Endodermal cell (in vitro differentiated cells): ENCODE data around the gene GOLT1A. TPM values are rescaled to one million over a fixed set of nuclear protein-coding genes. Genes with fewer than 3 reads are reported as not detected.

Experiments used
- DNase-seq: peaks from one replicate; pipeline ENCODE4 v3.0.0-alpha.2; 2017
- H3K27ac ChIP-seq: 2 replicates; pipeline ENCODE4 v1.5.1; 2013; ENCODE audit warnings: mild to moderate bottlenecking, low read depth, low read length, moderate library complexity
- H3K27me3 ChIP-seq: 2 replicates; pipeline ENCODE4 v1.6.1; 2013; ENCODE audit warnings: mild to moderate bottlenecking, low read length, moderate library complexity; ENCODE audit not compliant: insufficient read depth, control insufficient read depth, poor library complexity, severe bottlenecking
- H3K36me3 ChIP-seq: 2 replicates; pipeline ENCODE4 v1.7.0; 2013; ENCODE audit warnings: mild to moderate bottlenecking, low read length, moderate library complexity; ENCODE audit not compliant: control insufficient read depth, insufficient read depth
- H3K4me1 ChIP-seq: one replicate; pipeline ENCODE4 v1.7.0; 2013; ENCODE audit warnings: low read length; ENCODE audit not compliant: control insufficient read depth, insufficient read depth
- H3K4me3 ChIP-seq: 2 replicates; pipeline ENCODE4 v1.5.1; 2013; ENCODE audit warnings: mild to moderate bottlenecking, low read length, moderate library complexity
- H3K9ac ChIP-seq: 2 replicates; pipeline ENCODE4 v1.6.1; 2013; ENCODE audit warnings: mild to moderate bottlenecking, low read length, moderate library complexity; ENCODE audit not compliant: poor library complexity, severe bottlenecking; ENCODE audit errors: extremely low read depth
- H3K9me3 ChIP-seq: 2 replicates; pipeline ENCODE4 v1.6.1; 2013; ENCODE audit warnings: mild to moderate bottlenecking, low read length, moderate library complexity; ENCODE audit not compliant: control insufficient read depth
- H3K27ac Mint-ChIP-seq: 2 replicates; pipeline ENCODE4 v1.8.0; 2020; ENCODE audit warnings: mixed read lengths
- H3K27me3 Mint-ChIP-seq: 2 replicates; pipeline ENCODE4 v1.8.0; 2021; ENCODE audit warnings: mild to moderate bottlenecking, mixed read lengths; ENCODE audit not compliant: insufficient read depth
- H3K36me3 Mint-ChIP-seq: 2 replicates; pipeline ENCODE4 v1.8.0; 2020; ENCODE audit warnings: low read depth, mixed read lengths
- H3K4me1 Mint-ChIP-seq: 2 replicates; pipeline ENCODE4 v1.8.0; 2020; ENCODE audit warnings: mixed read lengths
- H3K4me3 Mint-ChIP-seq: 2 replicates; pipeline ENCODE4 v1.8.0; 2020; ENCODE audit warnings: mild to moderate bottlenecking, moderate library complexity, mixed read lengths
- H3K9me3 Mint-ChIP-seq: 2 replicates; pipeline ENCODE4 v1.8.0; 2020; ENCODE audit warnings: mild to moderate bottlenecking, mixed read lengths
- CTCF ChIP-seq: fragments of 200-600 bp; sonication (generic); conservative IDR thresholded peaks from 2 replicates; pipeline ENCODE4 v1.5.0; 2021; ENCODE audit warnings: antibody characterized with exemption, mild to moderate bottlenecking
- WGBS, 2 experiments: methylation state at CpG; one replicate each; pipeline versions ENCODE4 v1.1.5 to v1.1.7; 2013; ENCODE audit warnings: missing lambda C conversion rate in 2 of 2, mixed read lengths in 1 of 2; ENCODE audit not compliant: insufficient coverage in 1 of 2, insufficient read length in 1 of 2; 5-methylcytosine and 5-hydroxymethylcytosine counted together
- total RNA-seq, 2 donors: library from RNA; stranded (reverse); fragmentation: NEBNext Ultra II Directional in 1 of 2; extraction: Animal tissue kit (Norgen Biotek cat#: 25700) in 1 of 2; gene quantifications; 2 replicates in 1 of 2; 3 replicates in 1 of 2; pipeline ENCODE4 v1.2.1, GENCODE V29; 2021

Gene GOLT1A
- total RNA-seq, 2 donors from 2014 or later = 1.8 to 6.2 TPM

GRCh38 chr1:204242920-204243319 is 29.1 kb upstream of the GOLT1A start:
- WGBS, 2 experiments = 94 to 97% methylated on average over 5 to 10 of the region's 10 CpGs
- Histone ChIP-seq H3K27me3 (no peaks in the 10 kb centered on the region), H3K27ac (no peak overlapping the region), H3K36me3 (peaks cover 3% of the 10 kb centered on the region), H3K4me3 (no peak overlapping the region), H3K4me1 (no peaks in the 10 kb centered on the region), H3K9ac (no peak overlapping the region), H3K9me3 (no peaks in the 10 kb centered on the region)
- DNase-seq = peak; percentile 25
- peaks cover 89% of the 10 kb centered on the region for H3K36me3 Mint-ChIP-seq
- H3K4me3 Mint-ChIP-seq = no peak overlapping the region
- no peaks in the 10 kb centered on the region for H3K4me1 Mint-ChIP-seq
- no peak for TF ChIP-seq CTCF
- H3K27me3 Mint-ChIP-seq = no peaks in the 10 kb centered on the region
- H3K9me3 Mint-ChIP-seq = no peaks in the 10 kb centered on the region
- H3K27ac Mint-ChIP-seq = no peak overlapping the region

GRCh38 chr1:204241914-204242313 is 28.1 kb upstream of the GOLT1A start:
- Histone ChIP-seq H3K27ac (no peak overlapping the region), H3K27me3 (no peaks in the 10 kb centered on the region), H3K9ac (no peak overlapping the region), H3K9me3 (no peaks in the 10 kb centered on the region), H3K4me3 (no peak overlapping the region), H3K36me3 (peaks cover 3% of the 10 kb centered on the region), H3K4me1 (no peaks in the 10 kb centered on the region)
- TF ChIP-seq CTCF = no peak
- Mint-ChIP-seq H3K4me1 (no peaks in the 10 kb centered on the region), H3K4me3 (no peak overlapping the region), H3K27me3 (no peaks in the 10 kb centered on the region), H3K9me3 (no peaks in the 10 kb centered on the region), H3K36me3 (peaks cover 89% of the 10 kb centered on the region), H3K27ac (no peak overlapping the region)
- WGBS, 2 experiments = 91 to 92% methylated on average over 3 to 5 of the region's 5 CpGs
- DNase-seq = peak; percentile 19

- Mint-ChIP-seq H3K4me3 (no peak overlapping the region), H3K36me3 (peaks cover 89% of the 10 kb centered on the region), H3K27ac (no peak overlapping the region), H3K9me3 (peaks cover 8% of the 10 kb centered on the region), H3K4me1 (no peaks in the 10 kb centered on the region), H3K27me3 (no peaks in the 10 kb centered on the region)
- Histone ChIP-seq H3K4me3 (no peak overlapping the region), H3K9me3 (no peaks in the 10 kb centered on the region), H3K4me1 (no peaks in the 10 kb centered on the region), H3K9ac (no peak overlapping the region), H3K27ac (no peak overlapping the region), H3K36me3 (peaks cover 3% of the 10 kb centered on the region), H3K27me3 (no peaks in the 10 kb centered on the region)
- TF ChIP-seq CTCF = peak; percentile 27
- 70% methylated on average over 2 of the region's 2 CpGs; no CpG with 5 or more reads in 1 of the 2 experiments for WGBS, 2 experiments
- DNase-seq = peak; percentile 57
Measured at GRCh38 chr1:204241050-204241449, 27.3 kb upstream of the GOLT1A start.
